ENCODE data around the gene PROKR2.

The PROKR2 gene

DNA sequence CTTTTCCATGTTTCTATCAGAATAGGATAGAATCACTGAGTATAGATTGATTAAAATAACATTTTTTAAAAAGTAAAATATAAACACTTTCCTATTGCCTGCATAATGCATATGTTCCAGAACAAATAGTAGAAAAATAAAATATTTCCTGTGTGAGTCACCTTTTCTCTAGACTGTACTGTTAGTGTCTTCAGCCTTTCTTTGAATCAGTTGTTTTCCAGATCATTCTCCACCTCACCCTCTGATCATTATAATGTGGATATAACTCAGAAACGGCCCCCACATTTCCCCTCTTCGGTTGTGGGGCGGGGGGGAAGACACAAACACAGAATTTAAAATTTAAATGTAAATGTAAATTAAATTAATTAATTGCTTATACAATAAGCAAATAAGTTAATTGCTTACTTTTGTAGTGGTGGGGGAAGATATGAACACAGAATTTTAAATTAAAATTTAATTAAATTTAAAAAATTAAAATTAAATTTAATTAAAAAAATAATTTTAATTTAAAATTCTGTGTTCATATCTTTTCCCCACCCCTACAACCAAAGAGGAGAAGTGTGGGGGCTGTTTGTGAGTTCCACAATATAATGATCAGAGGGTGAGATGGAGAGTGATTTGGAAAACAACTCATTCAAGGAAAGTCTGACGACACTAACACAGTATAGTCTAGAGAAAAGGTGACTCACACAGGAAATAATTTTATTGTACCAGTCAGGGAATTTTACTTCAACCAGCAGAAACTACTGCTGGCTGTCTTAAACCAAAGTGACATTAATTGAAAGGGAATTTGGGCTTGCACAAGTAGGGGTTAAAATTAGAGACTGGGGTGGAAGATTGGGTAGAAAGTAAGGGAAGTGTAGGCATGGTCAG, 37.1 kb upstream of the PROKR2 start:
- Histone ChIP-seq H3K4me2 (ENCODE audit: low read length) (no peak overlapping the region), H3K27me3 (ENCODE audit: low read depth, low read length) (peaks cover 29% of the 10 kb centered on the region; the same call in 1 of the 2 replicates), H2AFZ (ENCODE audit: low read depth, low read length) (no peak overlapping the region), H3K79me2 (ENCODE audit: low read length) (no peaks in the 10 kb centered on the region), H3K9ac (ENCODE audit: low read length) (no peak overlapping the region), H3K4me3 (ENCODE audit: low read length) (no peak overlapping the region), H4K20me1 (ENCODE audit: insufficient read depth, low read length) (no peaks in the 10 kb centered on the region), H3K9me3 (ENCODE audit: insufficient read depth, low read length) (no peaks in the 10 kb centered on the region), H3K27ac (ENCODE audit: low read length) (no peak overlapping the region), H3K36me3 (replicated peaks; ENCODE audit: low read depth, low read length) (no peaks in the 10 kb centered on the region), H3K4me1 (ENCODE audit: low read length) (no peaks in the 10 kb centered on the region)
- no peak for TF ChIP-seq EZH2phosphoT487 (IDR thresholded peaks at IDR 0.05; ENCODE audit: low read depth)
- TF ChIP-seq, protein P1, sequence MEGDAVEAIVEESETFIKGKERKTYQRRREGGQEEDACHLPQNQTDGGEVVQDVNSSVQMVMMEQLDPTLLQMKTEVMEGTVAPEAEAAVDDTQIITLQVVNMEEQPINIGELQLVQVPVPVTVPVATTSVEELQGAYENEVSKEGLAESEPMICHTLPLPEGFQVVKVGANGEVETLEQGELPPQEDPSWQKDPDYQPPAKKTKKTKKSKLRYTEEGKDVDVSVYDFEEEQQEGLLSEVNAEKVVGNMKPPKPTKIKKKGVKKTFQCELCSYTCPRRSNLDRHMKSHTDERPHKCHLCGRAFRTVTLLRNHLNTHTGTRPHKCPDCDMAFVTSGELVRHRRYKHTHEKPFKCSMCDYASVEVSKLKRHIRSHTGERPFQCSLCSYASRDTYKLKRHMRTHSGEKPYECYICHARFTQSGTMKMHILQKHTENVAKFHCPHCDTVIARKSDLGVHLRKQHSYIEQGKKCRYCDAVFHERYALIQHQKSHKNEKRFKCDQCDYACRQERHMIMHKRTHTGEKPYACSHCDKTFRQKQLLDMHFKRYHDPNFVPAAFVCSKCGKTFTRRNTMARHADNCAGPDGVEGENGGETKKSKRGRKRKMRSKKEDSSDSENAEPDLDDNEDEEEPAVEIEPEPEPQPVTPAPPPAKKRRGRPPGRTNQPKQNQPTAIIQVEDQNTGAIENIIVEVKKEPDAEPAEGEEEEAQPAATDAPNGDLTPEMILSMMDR (IDR thresholded peaks at IDR 0.05; ENCODE audit: low read depth, low read length) = no peak

DNA sequence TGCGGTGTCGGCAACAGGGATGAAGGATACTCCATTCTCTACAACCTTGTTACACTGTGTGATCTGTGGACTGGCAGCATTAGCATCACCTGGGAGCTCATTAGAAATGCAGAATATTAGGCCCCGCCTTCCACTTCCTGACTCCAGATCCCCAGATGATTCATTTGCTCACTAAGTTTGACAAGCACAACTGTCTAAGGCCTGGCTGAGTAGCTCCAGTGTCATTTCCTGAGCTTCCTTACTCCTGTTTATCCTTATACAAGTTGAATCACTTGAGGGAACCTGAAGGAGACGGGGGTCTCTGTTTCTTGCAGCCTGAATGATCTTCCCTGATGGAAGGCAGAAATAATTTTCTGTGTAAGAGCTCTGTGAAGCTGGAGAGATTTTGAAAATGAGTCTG, 32.7 kb upstream of the PROKR2 start:
- no peak overlapping the region for H3K9ac ChIP-seq (ENCODE audit: low read length)
- H3K27me3 ChIP-seq (ENCODE audit: low read depth, low read length) = peaks cover 14% of the 10 kb centered on the region; the same call in 1 of the 2 replicates
- no peaks in the 10 kb centered on the region for H3K36me3 ChIP-seq (replicated peaks; ENCODE audit: low read depth, low read length)
- no peak overlapping the region for H2AFZ ChIP-seq (ENCODE audit: low read depth, low read length)
- H3K79me2 ChIP-seq (ENCODE audit: low read length) = no peaks in the 10 kb centered on the region
- H3K4me3 ChIP-seq (ENCODE audit: low read length) = no peak overlapping the region
- no peaks in the 10 kb centered on the region for H4K20me1 ChIP-seq (ENCODE audit: insufficient read depth, low read length)
- no peaks in the 10 kb centered on the region for H3K9me3 ChIP-seq (ENCODE audit: insufficient read depth, low read length)
- TF ChIP-seq, protein P1 (IDR thresholded peaks at IDR 0.05; ENCODE audit: low read depth, low read length) = no peak
- no peak for TF ChIP-seq EZH2phosphoT487 (IDR thresholded peaks at IDR 0.05; ENCODE audit: low read depth)
- H3K4me2 ChIP-seq (ENCODE audit: low read length) = no peak overlapping the region
- no peaks in the 10 kb centered on the region for H3K4me1 ChIP-seq (ENCODE audit: low read length)
- no peak overlapping the region for H3K27ac ChIP-seq (ENCODE audit: low read length)

DNA sequence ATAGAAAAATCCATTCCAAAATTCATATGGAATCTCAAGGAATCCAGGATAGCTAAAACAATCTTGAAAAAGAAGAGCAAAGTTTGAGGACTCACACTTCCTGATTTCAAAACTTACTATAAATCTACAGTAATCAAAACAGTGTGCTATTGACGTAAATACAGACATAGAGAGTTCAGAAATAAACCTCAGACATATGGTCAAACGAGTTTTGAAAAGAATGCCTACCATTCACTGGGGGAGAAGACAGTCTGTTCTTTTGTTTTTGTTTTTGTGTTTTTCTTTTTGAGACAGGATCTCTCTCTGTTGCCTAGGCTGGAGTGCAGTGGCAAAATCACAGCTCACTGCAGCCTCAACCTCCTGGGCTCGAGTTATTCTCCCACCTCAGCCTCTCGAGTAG, 25.3 kb upstream of the PROKR2 start:
- Histone ChIP-seq H3K4me2 (ENCODE audit: low read length) (no peak overlapping the region), H3K27me3 (ENCODE audit: low read depth, low read length) (peaks cover 13% of the 10 kb centered on the region), H3K27ac (ENCODE audit: low read length) (no peak overlapping the region), H3K79me2 (ENCODE audit: low read length) (no peaks in the 10 kb centered on the region), H3K9ac (ENCODE audit: low read length) (no peak overlapping the region), H3K9me3 (ENCODE audit: insufficient read depth, low read length) (no peaks in the 10 kb centered on the region), H4K20me1 (ENCODE audit: insufficient read depth, low read length) (no peaks in the 10 kb centered on the region), H2AFZ (ENCODE audit: low read depth, low read length) (no peak overlapping the region), H3K4me3 (ENCODE audit: low read length) (no peak overlapping the region), H3K36me3 (replicated peaks; ENCODE audit: low read depth, low read length) (no peaks in the 10 kb centered on the region), H3K4me1 (ENCODE audit: low read length) (no peaks in the 10 kb centered on the region)
- TF ChIP-seq, protein P1 (IDR thresholded peaks at IDR 0.05; ENCODE audit: low read depth, low read length) = no peak
- TF ChIP-seq EZH2phosphoT487 (IDR thresholded peaks at IDR 0.05; ENCODE audit: low read depth) = no peak

DNA sequence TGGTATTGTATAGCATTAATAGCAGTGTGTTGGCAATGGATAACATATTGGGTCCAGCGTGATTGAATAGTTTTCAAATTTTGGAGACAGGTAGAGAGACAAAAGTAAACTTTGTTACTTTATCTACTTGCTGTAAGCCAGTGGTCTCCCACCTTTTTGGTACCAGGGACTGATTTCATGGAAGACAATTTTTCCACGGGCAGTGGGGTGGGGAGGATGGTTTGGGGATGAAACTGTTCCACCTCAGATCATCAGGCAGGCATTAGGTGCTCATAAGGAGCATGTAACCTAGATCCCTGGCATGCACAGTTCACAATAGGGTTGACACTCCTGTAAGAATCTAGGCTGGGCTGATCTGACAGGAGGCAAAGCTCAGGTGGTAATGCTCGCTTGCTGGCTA, 14.6 kb upstream of the PROKR2 start:
- no peak overlapping the region for H2AFZ ChIP-seq (ENCODE audit: low read depth, low read length)
- H3K9ac ChIP-seq (ENCODE audit: low read length) = no peak overlapping the region
- no peaks in the 10 kb centered on the region for H4K20me1 ChIP-seq (ENCODE audit: insufficient read depth, low read length)
- peaks cover 39% of the 10 kb centered on the region for H3K27me3 ChIP-seq (ENCODE audit: low read depth, low read length)
- TF ChIP-seq, protein P1 (IDR thresholded peaks at IDR 0.05; ENCODE audit: low read depth, low read length) = no peak
- TF ChIP-seq EZH2phosphoT487 (IDR thresholded peaks at IDR 0.05; ENCODE audit: low read depth) = no peak
- H3K4me1 ChIP-seq (ENCODE audit: low read length) = no peaks in the 10 kb centered on the region
- H3K4me2 ChIP-seq (ENCODE audit: low read length) = no peak overlapping the region
- no peaks in the 10 kb centered on the region for H3K79me2 ChIP-seq (ENCODE audit: low read length)
- H3K36me3 ChIP-seq (replicated peaks; ENCODE audit: low read depth, low read length) = no peaks in the 10 kb centered on the region
- no peak overlapping the region for H3K27ac ChIP-seq (ENCODE audit: low read length)
- H3K9me3 ChIP-seq (ENCODE audit: insufficient read depth, low read length) = no peaks in the 10 kb centered on the region
- no peak overlapping the region for H3K4me3 ChIP-seq (ENCODE audit: low read length)

Measured in OCI-LY3 (cell line).